ENCODE data around the gene GZMA. TPM values are rescaled to one million over a fixed set of nuclear protein-coding genes. Genes with fewer than 3 reads are reported as not detected.
"Not testable (repeated sequence)": the region's sequence is repeated elsewhere in the genome, so short reads cannot be mapped to it uniquely, and the experiment has no call there.

The GZMA gene
- total RNA-seq, 1 donor from 2014 or later = 87.6 TPM

GRCh38 chr5:55096182-55096581 is 6.3 kb upstream of the GZMA start:
- Mint-ChIP-seq H3K27me3 (peaks cover 1% of the 10 kb centered on the region), H3K9me3 (peaks cover 55% of the 10 kb centered on the region), H3K27ac (peak overlapping the region; percentile 86), H3K4me3 (peak overlapping the region; percentile 64), H3K4me1 (peaks cover 77% of the 10 kb centered on the region), H3K36me3 (ENCODE audit: low read depth) (peaks cover 68% of the 10 kb centered on the region)
- intact Hi-C loops (cut with micrococcal nuclease) = no loop called here
- peak; percentile 78 for DNase-seq

GRCh38 chr5:55096861-55097260 is 5.6 kb upstream of the GZMA start:
- peak overlapping the region; percentile 86 for H3K27ac Mint-ChIP-seq
- intact Hi-C loops (cut with micrococcal nuclease) = no loop called here
- peak; percentile 88 for DNase-seq
- peaks cover 65% of the 10 kb centered on the region for H3K36me3 Mint-ChIP-seq (ENCODE audit: low read depth)
- H3K4me1 Mint-ChIP-seq = peaks cover 84% of the 10 kb centered on the region
- H3K4me3 Mint-ChIP-seq = peak overlapping the region; percentile 64
- H3K9me3 Mint-ChIP-seq = peaks cover 53% of the 10 kb centered on the region
- H3K27me3 Mint-ChIP-seq = peaks cover 1% of the 10 kb centered on the region

- H3K27ac Mint-ChIP-seq = peak overlapping the region; percentile 89
- intact Hi-C loops (cut with micrococcal nuclease); DNase-seq; H3K27me3 Mint-ChIP-seq: not testable (repeated sequence)
- peak overlapping the region; percentile 80 for H3K4me3 Mint-ChIP-seq
- peaks cover 82% of the 10 kb centered on the region for H3K4me1 Mint-ChIP-seq
- H3K36me3 Mint-ChIP-seq (ENCODE audit: low read depth) = peaks cover 53% of the 10 kb centered on the region
- peaks cover 31% of the 10 kb centered on the region for H3K9me3 Mint-ChIP-seq
These were observed 1.3 kb upstream of the GZMA start for GRCh38 chr5:55101148-55101547.

DNA sequence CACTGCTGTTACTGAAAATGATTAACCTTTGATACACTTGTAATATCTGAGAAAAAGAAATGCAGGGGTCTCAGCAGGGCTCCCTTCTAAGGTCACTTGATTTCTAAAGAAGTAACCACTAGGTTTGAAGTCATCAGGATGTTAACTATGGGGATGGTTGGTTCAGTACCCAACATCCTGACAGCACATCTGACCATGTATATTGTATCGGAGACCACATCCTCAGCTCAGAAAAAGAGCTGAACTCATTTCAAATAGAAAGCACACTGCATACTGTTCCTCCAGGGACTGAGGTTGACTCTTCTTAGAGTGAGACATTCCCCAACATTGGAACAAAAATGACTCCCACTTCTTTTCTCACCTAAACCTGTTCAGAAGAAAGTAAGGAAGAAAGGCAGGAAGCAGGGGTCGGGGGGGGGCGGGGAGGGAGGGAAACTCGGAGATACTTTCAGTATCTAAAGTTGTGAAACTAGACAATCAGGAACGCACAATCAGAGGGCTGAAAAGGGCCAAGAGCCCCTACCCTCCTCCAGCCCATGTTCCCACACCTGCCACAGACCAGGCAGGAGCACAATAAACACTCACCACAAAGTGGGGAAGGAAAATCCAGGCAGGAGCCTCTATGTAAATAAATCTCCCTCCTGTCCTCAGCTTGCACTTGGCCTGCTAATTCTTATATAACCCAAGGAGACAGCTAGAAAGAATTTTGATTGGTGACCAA is 730 bp upstream of the GZMA start:
- H3K36me3 Mint-ChIP-seq (ENCODE audit: low read depth) = peaks cover 54% of the 10 kb centered on the region
- DNase-seq = peak; percentile 84
- H3K9me3 Mint-ChIP-seq = peaks cover 27% of the 10 kb centered on the region
- peaks cover 1% of the 10 kb centered on the region for H3K27me3 Mint-ChIP-seq
- peak overlapping the region; percentile 80 for H3K4me3 Mint-ChIP-seq
- peaks cover 81% of the 10 kb centered on the region for H3K4me1 Mint-ChIP-seq
- intact Hi-C loops (cut with micrococcal nuclease) = loop anchor here (1.0 to 2.0 kb wide), 5 partner anchors 29 to 199 kb away; no protein-coding TSS in a partner anchor
- H3K27ac Mint-ChIP-seq = peak overlapping the region; percentile 89

DNA sequence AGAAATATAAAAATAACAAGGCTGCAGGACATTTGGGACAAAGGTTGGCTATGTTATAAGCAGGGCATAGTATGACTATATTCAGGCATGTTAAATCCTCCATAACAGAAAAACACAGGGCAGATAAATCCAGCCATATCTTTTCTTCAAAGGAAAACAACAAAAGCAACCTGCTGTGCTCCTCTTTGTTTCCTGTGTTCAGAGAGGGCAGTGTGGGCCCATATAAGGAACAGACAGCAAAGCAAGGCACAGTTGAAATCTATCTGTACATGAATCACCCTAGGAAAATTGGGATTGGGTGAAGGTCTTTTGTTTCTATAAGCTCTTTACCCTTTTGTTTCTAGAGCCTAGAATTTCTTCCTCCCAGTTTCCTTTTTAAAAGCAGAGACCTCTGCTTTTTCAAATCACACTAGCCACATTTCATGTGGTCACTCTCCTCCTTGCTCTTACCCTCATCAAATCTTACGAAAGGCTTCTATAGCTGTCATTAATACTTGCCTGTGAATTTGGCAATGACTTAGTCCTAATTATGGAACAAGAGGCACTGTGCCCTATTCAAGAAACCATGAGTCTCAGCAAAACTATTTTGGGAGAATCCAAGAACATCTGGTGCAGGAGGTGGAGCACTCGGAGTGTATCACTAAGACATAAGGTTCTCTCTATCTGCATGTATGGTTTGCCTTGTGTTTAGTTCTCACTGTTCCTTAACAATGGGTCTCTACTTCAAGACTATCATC is 1.8 kb downstream of the GZMA start:
- H3K4me1 Mint-ChIP-seq = peaks cover 72% of the 10 kb centered on the region
- DNase-seq = peak; percentile 72
- H3K36me3 Mint-ChIP-seq (ENCODE audit: low read depth) = peaks cover 54% of the 10 kb centered on the region
- H3K9me3 Mint-ChIP-seq = peaks cover 10% of the 10 kb centered on the region
- peaks cover 3% of the 10 kb centered on the region for H3K27me3 Mint-ChIP-seq
- peak overlapping the region; percentile 77 for H3K27ac Mint-ChIP-seq
- peak overlapping the region; percentile 80 for H3K4me3 Mint-ChIP-seq
- intact Hi-C loops (cut with micrococcal nuclease) = loop anchor here (2.0 kb wide), 1 partner anchor 31 kb away; no protein-coding TSS in a partner anchor

- peaks cover 64% of the 10 kb centered on the region for H3K4me1 Mint-ChIP-seq
- intact Hi-C loops (cut with micrococcal nuclease) = loop anchor here (2.0 kb wide), 1 partner anchor 30 kb away; no protein-coding TSS in a partner anchor
- H3K9me3 Mint-ChIP-seq = peaks cover 5% of the 10 kb centered on the region
- H3K27me3 Mint-ChIP-seq = peaks cover 2% of the 10 kb centered on the region
- peak overlapping the region; percentile 77 for H3K27ac Mint-ChIP-seq
- H3K4me3 Mint-ChIP-seq = peak overlapping the region; percentile 80
- peaks cover 53% of the 10 kb centered on the region for H3K36me3 Mint-ChIP-seq (ENCODE audit: low read depth)
- peak; percentile 63 for DNase-seq
These were observed 2.7 kb downstream of the GZMA start for GRCh38 chr5:55104946-55105701.

GRCh38 chr5:55105976-55106375 is 3.5 kb downstream of the GZMA start:
- H3K27me3 Mint-ChIP-seq, DNase-seq, H3K27ac Mint-ChIP-seq, H3K9me3 Mint-ChIP-seq, H3K4me3 Mint-ChIP-seq: not testable (repeated sequence)
- H3K4me1 Mint-ChIP-seq = peaks cover 56% of the 10 kb centered on the region
- H3K36me3 Mint-ChIP-seq (ENCODE audit: low read depth) = peaks cover 52% of the 10 kb centered on the region
- intact Hi-C loops (cut with micrococcal nuclease) = loop anchor here (2.0 kb wide), 1 partner anchor 29 kb away; no protein-coding TSS in a partner anchor

GRCh38 chr5:55108661-55109060 is 6.2 kb downstream of the GZMA start:
- H3K27me3 Mint-ChIP-seq = peaks cover 5% of the 10 kb centered on the region
- H3K36me3 Mint-ChIP-seq (ENCODE audit: low read depth) = peaks cover 66% of the 10 kb centered on the region
- intact Hi-C loops (cut with micrococcal nuclease) = no loop called here

DNA sequence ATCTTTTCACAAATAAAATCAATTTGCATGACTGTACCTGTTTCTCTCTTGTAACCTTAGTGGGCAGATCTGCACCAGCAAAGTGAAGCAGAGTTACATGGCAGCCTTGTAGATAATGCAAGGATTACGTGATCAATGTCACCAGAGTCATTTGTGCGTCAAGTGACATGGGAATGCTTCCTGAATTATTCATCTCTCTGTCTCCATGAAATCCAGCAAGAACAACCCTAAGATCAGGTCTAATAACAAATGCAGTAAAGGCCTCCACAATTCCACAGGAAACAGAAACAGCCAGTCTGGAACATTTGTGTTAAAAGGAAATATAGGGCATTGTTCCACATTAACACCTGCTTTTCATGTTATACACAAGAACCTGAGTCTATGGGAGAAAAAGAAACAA is 7.8 kb downstream of the GZMA start:
- no peak overlapping the region for H3K27ac Mint-ChIP-seq
- intact Hi-C loops (cut with micrococcal nuclease) = loop anchor here (5.0 kb wide), 1 partner anchor 123 kb away; the partner anchor contains the start of gene ESM1
- peaks cover 5% of the 10 kb centered on the region for H3K9me3 Mint-ChIP-seq
- H3K4me3 Mint-ChIP-seq = no peak overlapping the region
- H3K36me3 Mint-ChIP-seq (ENCODE audit: low read depth) = peaks cover 64% of the 10 kb centered on the region
- H3K27me3 Mint-ChIP-seq = peaks cover 6% of the 10 kb centered on the region
- peaks cover 41% of the 10 kb centered on the region for H3K4me1 Mint-ChIP-seq
- no peak for DNase-seq

More at GRCh38 chr5:55108661-55109060, 6.2 kb downstream of the GZMA start:
- Mint-ChIP-seq H3K4me1 (peaks cover 50% of the 10 kb centered on the region), H3K9me3 (peaks cover 4% of the 10 kb centered on the region), H3K27ac (no peak overlapping the region), H3K4me3 (no peak overlapping the region)
- no peak for DNase-seq

DNA sequence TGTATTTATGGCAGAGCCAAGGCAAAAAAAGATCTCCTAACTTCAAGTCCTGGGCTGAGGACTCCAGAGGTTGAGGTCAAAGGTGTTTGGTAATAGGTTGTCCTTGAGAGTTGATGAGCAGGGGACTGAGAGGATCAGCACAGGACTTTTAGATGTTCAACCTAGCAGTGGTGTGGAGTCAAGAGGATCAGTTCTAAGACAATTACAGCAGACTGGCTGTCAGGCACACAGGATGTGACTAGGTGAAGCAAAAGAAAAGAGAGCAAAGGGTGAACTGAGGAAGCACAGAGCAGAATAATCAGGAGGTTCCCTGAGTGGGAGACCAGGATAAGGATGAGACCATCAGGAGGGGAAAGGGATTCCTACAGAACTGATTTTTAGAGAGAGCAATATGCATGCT is 10.9 kb downstream of the GZMA start:
- Mint-ChIP-seq H3K4me1 (peaks cover 23% of the 10 kb centered on the region), H3K27me3 (peaks cover 6% of the 10 kb centered on the region), H3K27ac (peak overlapping the region; percentile 2), H3K9me3 (peaks cover 15% of the 10 kb centered on the region), H3K4me3 (no peak overlapping the region), H3K36me3 (ENCODE audit: low read depth) (peaks cover 41% of the 10 kb centered on the region)
- intact Hi-C loops (cut with micrococcal nuclease) = loop anchor here (5.0 kb wide), 1 partner anchor 126 kb away; the partner anchor contains the start of gene ESM1
- DNase-seq = peak; percentile 68

DNA sequence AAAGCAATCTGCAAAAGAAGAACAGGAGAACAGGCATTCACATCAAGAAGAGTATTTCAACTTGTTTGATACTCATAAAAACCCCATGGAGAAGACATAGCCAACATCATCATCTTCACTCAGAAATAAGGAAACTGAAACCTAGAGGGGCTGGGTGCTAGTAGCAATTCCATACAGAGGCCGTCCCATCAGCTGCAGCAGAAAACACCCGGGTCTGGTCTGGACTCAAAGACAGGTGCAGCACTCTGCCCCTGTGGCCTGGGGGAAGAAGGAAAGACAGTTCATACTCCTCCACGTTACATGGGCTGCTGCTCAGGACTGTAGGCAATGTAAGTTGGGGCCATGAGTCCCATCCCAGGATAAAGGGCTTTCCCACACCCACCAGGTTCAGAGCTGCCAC is 11.6 kb downstream of the GZMA start:
- Mint-ChIP-seq H3K27me3 (peaks cover 10% of the 10 kb centered on the region), H3K4me3 (peak overlapping the region; percentile 8), H3K4me1 (peaks cover 19% of the 10 kb centered on the region), H3K36me3 (ENCODE audit: low read depth) (peaks cover 34% of the 10 kb centered on the region), H3K9me3 (peaks cover 15% of the 10 kb centered on the region), H3K27ac (no peak overlapping the region)
- peak; percentile 54 for DNase-seq
- intact Hi-C loops (cut with micrococcal nuclease) = loop anchor here (5.0 kb wide), 1 partner anchor 127 kb away; the partner anchor contains the start of gene ESM1

DNA sequence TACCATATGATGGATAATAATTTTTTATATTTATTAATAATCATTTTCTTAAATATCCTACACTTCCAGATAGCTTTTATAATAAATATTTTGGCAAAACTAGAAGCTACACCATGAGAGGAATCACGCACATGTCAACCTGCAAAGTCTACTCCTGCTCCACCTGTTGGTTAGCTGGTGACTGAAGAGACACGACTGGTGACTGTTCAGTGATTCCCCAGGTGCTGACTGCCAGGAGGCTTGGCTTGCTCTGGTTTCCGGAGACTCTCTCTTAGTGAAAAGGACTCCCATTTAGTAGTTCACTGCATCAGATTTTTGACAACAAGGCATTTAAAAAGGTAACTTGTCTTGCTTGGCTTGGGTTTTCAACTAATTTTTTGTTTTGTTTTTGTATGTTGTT is 20.9 kb downstream of the GZMA start:
- H3K9me3 Mint-ChIP-seq = peaks cover 10% of the 10 kb centered on the region
- intact Hi-C loops (cut with micrococcal nuclease) = no loop called here
- no peak for DNase-seq
- no peak overlapping the region for H3K27ac Mint-ChIP-seq
- peaks cover 16% of the 10 kb centered on the region for H3K27me3 Mint-ChIP-seq
- no peak overlapping the region for H3K4me3 Mint-ChIP-seq
- H3K36me3 Mint-ChIP-seq (ENCODE audit: low read depth) = peaks cover 4% of the 10 kb centered on the region
- H3K4me1 Mint-ChIP-seq = peaks cover 4% of the 10 kb centered on the region

DNA sequence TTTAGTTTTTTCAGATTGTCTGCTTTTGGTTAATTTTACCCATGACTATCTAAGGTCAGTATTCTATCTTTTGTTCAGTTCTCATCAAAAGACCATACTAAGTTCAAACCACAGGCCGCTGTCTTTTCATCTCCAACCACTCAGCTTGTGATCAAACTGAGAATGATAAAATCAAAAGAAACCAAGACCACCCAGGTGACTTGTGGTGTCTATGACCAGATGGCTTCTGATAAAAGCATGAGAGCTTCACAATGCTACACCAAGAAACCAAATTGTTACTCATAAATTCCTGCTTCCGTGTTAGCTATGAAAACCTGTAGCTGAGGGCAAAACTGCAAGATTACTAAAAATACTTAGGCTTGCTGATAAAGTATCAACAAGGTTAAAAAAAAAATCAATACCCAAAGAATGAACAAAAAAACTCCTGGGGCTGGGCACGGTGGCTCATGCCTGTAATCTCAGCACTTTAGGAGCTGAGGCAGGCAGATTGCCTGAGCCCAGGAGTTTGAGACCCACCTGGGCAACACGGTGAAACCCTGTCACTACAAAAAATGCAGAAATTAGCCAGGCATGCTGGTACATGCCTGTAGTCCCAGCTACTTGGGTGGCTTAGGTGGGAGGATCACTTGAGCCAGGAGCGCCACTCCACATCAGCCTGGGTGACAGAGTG is 31.7 kb downstream of the GZMA start:
- peaks cover 20% of the 10 kb centered on the region for H3K4me1 Mint-ChIP-seq

More for the DNA sequence above, 31.7 kb downstream of the GZMA start:
- peak overlapping the region; percentile 6 for H3K27ac Mint-ChIP-seq
- peaks cover 16% of the 10 kb centered on the region for H3K36me3 Mint-ChIP-seq (ENCODE audit: low read depth)
- peaks cover 15% of the 10 kb centered on the region for H3K27me3 Mint-ChIP-seq
- H3K9me3 Mint-ChIP-seq = peaks cover 21% of the 10 kb centered on the region
- peak overlapping the region; percentile 14 for H3K4me3 Mint-ChIP-seq
- intact Hi-C loops (cut with micrococcal nuclease) = loop anchor here (2.0 kb wide), 2 partner anchors 29 to 61 kb away; no protein-coding TSS in a partner anchor
- DNase-seq = peak; percentile 71
